ENCODE results near the gene LMNTD2. TPM values are rescaled to one million over a fixed set of nuclear protein-coding genes. Genes with fewer than 3 reads are reported as not detected.

The LMNTD2 gene
- total RNA-seq, 1 donor = 2.2 TPM

DNA sequence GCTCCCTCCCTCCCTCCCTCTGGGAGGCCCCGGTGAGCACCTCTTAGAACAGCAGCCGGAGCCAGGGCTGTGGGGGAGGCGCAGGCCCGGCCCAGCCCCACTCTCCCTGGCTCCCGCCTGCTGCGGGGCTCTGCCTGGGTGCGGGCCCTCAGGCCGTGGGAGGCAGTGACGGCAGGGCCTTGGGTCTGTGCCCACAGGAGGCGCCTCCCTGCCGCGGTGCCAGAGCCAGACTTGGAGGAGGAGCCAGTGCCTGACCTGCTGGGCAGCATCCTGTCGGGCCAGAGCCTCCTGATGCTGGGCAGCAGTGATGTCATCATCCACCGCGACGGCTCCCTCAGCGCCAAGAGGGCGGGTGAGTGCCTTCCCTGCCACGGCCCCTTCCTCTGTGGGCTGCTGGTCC is 45.7 kb upstream of the LMNTD2 start:
- no peak overlapping the region for H3K4me3 ChIP-seq (ENCODE audit: low read depth, low read length)
- TF ChIP-seq, protein P1, sequence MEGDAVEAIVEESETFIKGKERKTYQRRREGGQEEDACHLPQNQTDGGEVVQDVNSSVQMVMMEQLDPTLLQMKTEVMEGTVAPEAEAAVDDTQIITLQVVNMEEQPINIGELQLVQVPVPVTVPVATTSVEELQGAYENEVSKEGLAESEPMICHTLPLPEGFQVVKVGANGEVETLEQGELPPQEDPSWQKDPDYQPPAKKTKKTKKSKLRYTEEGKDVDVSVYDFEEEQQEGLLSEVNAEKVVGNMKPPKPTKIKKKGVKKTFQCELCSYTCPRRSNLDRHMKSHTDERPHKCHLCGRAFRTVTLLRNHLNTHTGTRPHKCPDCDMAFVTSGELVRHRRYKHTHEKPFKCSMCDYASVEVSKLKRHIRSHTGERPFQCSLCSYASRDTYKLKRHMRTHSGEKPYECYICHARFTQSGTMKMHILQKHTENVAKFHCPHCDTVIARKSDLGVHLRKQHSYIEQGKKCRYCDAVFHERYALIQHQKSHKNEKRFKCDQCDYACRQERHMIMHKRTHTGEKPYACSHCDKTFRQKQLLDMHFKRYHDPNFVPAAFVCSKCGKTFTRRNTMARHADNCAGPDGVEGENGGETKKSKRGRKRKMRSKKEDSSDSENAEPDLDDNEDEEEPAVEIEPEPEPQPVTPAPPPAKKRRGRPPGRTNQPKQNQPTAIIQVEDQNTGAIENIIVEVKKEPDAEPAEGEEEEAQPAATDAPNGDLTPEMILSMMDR (IDR thresholded peaks at IDR 0.05; ENCODE audit: insufficient read depth, low read depth, low read length) = no peak
- DNase-seq (ENCODE audit: low read depth) = peak; percentile 71

DNA sequence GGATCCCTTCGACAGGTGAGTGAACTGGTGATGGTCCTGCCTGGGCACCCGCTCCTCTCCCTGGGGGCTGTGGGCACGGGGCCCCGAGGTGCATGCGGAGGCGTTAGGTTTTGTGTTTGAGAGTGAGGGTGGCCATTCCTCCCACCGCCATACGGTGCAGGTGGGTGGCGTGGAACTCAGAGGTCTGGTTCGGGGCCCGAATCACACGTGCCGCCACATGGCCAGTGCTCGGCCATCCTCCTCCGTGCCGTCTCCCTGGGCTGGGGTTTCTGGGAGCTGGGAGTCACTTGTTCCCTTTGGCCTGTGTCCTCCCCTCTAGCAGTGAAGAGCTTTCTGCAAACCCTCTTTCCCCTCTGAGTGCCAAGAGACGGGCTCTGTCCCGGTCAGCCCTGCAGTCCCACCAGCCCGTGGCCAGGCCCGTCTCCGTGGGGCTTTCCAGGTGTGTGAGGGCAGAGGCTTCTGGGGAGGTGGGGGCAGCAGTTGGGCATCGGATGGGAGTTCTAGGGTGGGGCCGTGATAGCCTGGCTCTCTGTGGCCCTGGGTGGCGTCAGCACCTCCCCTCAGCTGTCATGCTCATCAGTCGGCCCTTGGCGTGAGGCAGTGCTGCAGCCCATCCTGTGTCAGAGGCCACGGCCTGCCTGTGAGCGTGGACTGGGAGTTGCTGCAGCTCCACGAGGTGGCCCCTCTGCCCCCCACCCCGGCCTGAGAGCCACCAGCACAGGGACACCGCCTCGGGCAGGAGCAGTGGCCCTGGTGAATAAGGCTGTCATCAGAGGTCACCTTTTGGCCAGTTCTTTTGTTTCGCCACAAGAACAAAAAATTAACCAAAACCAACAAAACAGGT is 45.0 kb upstream of the LMNTD2 start:
- no peak for DNase-seq (ENCODE audit: low read depth)
- no peak overlapping the region for H3K4me3 ChIP-seq (ENCODE audit: low read depth, low read length)
- TF ChIP-seq, protein P1 (IDR thresholded peaks at IDR 0.05; ENCODE audit: insufficient read depth, low read depth, low read length) = no peak

DNA sequence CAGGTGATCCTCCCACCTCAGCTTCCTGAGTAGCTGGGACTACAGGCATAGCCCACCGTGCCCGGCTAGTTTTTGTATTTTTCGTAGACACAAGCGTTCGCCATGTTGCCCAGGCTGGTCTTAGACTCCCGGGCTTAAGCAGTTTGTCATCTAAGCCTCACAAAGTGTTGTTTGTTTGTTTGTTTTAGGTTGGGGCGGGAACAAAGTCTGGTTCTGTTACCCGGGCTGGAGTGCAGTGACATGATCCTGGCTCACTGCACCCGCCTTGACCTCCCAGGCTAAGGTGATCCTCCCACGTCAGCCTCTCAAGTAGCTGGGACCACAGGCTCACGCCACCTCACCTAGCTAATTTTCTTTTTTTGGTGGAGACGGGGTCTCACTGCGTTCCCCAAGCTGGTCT is 42.6 kb upstream of the LMNTD2 start:
- TF ChIP-seq, protein P1 (IDR thresholded peaks at IDR 0.05; ENCODE audit: insufficient read depth, low read depth, low read length) = no peak
- DNase-seq (ENCODE audit: low read depth) = no peak
- H3K4me3 ChIP-seq (ENCODE audit: low read depth, low read length) = no peak overlapping the region

DNA sequence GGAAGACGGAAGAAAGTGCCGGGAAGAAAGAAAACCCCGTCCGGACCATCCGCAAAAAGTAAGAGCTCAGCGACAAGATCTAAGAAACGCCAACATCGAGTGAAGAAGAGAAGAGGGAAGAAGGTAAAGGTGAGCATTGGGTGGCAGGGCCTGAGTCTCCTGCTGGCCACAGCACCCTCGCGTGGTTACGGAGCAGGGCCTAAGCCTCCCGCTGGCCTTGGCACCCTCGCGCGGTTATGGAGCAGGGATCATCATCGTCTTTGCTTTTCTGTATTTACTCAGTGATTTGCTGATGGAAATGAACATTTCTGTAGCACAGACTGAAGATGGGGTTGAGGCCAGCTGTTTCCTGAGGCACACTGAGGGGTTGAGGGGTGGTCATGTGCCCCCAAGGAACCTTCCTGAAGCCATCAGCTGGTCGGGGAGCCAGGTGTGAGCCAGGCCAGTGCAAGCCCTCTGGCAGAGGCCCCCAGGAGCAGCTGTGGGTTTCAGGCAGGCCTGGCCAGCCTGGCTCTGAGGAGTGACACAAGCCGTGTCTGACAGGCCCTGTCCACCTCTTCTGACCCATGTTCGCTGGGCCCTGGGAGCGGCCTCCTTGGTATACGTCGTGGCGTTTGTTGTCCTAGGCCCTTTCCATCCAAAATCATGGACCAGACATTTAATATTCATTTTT is 41.2 kb upstream of the LMNTD2 start:
- H3K4me3 ChIP-seq (ENCODE audit: low read depth, low read length) = no peak overlapping the region
- DNase-seq (ENCODE audit: low read depth) = no peak
- TF ChIP-seq, protein P1 (IDR thresholded peaks at IDR 0.05; ENCODE audit: insufficient read depth, low read depth, low read length) = no peak

DNA sequence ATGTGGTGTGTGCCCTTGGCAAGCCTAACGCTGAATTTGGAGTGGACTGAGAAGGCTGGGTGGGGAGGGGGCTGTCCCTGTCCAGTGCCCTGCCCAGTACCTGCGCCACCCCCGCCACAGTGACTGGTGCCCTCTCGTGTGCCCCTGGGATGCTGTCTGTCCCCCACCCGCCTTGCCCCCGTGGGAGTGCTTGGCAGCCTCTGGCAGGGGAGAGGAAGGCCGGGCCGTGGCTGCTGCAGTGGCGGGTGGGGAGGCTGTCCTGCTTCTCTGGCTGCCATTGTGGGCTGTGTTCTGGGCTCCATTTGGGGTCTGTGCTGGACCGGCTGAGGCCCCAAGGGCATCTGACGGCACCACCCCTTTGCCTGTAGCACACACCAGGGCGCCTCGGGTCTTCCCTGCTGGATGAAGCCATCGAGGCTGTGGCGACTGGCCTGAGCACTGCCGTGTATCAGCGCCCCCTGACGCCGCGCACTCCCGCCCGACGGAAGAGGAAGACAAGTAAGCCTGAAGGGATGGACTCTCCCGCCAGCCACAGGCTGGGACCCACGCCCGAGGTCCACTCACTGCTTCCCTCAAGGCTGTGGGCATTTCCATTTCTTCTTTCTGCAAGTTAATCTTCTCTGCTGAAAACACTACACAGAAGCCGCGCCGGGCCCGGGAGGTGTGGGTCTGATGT is 37.6 kb upstream of the LMNTD2 start:
- TF ChIP-seq, protein P1 (IDR thresholded peaks at IDR 0.05; ENCODE audit: insufficient read depth, low read depth, low read length) = no peak
- H3K4me3 ChIP-seq (ENCODE audit: low read depth, low read length) = no peak overlapping the region
- no peak for DNase-seq (ENCODE audit: low read depth)

DNA sequence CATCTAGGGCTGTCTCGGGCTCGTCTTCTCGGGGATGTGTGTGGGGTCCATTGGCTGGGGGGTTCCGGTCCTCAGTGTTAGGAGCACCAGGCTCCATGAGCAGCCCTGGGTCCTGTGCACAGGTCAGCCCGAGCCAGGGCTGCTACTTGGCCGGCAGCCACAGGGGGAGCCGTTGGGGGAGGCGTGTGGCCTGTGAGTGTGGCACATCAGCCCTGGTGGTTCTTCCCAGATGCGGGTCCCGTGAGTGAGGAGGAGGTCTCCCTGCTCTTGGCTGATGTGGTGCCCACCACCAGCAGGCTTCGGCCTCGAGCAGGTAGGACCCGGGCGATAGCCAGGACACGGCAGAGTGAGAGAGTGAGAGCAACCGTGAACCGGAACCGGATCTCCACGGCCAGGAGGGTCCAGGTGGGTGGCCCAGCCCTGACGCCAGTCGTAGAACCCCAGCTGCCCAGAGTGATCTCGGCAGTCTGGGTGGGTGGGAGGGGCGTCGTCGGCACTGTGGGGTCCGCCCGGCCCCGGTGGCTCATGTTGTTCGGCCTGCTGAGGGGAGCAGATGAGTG is 36.7 kb upstream of the LMNTD2 start:
- no peak for DNase-seq (ENCODE audit: low read depth)
- no peak overlapping the region for H3K4me3 ChIP-seq (ENCODE audit: low read depth, low read length)
- TF ChIP-seq, protein P1 (IDR thresholded peaks at IDR 0.05; ENCODE audit: insufficient read depth, low read depth, low read length) = no peak
